Neural cell (in vitro differentiated cells): Measurements from ENCODE around the gene GAB2. TPM values are rescaled to one million over a fixed set of nuclear protein-coding genes. Genes with fewer than 3 reads are reported as not detected.

Experiments
- H2AFZ ChIP-seq: fragments of 200-600, 300-800 bp; sonication (generic), shearing (Covaris generic); 2 replicates; pipeline ENCODE4 v1.6.0; 2014; ENCODE audit warnings: low read depth, mild to moderate bottlenecking, antibody characterized with exemption, low read length, moderate library complexity
- H3F3A ChIP-seq: fragments of 200-600 bp; shearing (Covaris generic); 2 replicates; pipeline ENCODE4 v1.6.1; 2016; ENCODE audit warnings: mild to moderate bottlenecking, moderate library complexity, mixed read lengths, antibody characterized with exemption, low read length; ENCODE audit not compliant: insufficient read depth, poor library complexity, severe bottlenecking
- H3K27ac ChIP-seq: fragments of 200-600, 300-800 bp; sonication (generic), shearing (Covaris generic); 2 replicates; pipeline ENCODE4 v1.5.1; 2014; ENCODE audit warnings: mild to moderate bottlenecking, low read length, moderate library complexity
- H3K27me3 ChIP-seq: fragments of 300-800, 200-600 bp; sonication (generic), shearing (Covaris generic); 2 replicates; pipeline ENCODE4 v1.6.0; 2014; ENCODE audit warnings: mild to moderate bottlenecking, low read depth, low read length, moderate library complexity; ENCODE audit not compliant: insufficient read depth
- H3K36me3 ChIP-seq: fragments of 300-800, 200-600 bp; sonication (generic), shearing (Covaris generic); 2 replicates; pipeline ENCODE4 v1.5.1; 2014; ENCODE audit warnings: mild to moderate bottlenecking, antibody characterized with exemption, low read length, moderate library complexity; ENCODE audit not compliant: insufficient read depth
- H3K4me2 ChIP-seq: fragments of 300-800, 200-600 bp; sonication (generic), shearing (Covaris generic); 2 replicates; pipeline ENCODE4 v1.6.0; 2014; ENCODE audit warnings: mild to moderate bottlenecking, low read length
- H3K4me3 ChIP-seq: fragments of 300-800, 200-600 bp; sonication (generic), shearing (Covaris generic); 2 replicates; pipeline ENCODE4 v1.5.1; 2014; ENCODE audit warnings: mild to moderate bottlenecking, low read length, moderate library complexity
- H3K79me2 ChIP-seq: fragments of 200-600 bp; shearing (Covaris generic); replicated peaks from 2 replicates; pipeline ENCODE4 v1.6.0; 2014; ENCODE audit warnings: mild to moderate bottlenecking, low read length, moderate library complexity; ENCODE audit not compliant: insufficient read depth
- H3K9ac ChIP-seq: fragments of 300-800, 200-600 bp; sonication (generic), shearing (Covaris generic); 2 replicates; pipeline ENCODE4 v1.6.1; 2016; ENCODE audit warnings: mild to moderate bottlenecking, low read length, mixed read lengths
- H3K9me2 ChIP-seq: fragments of 200-600 bp; shearing (Covaris generic); 2 replicates; pipeline ENCODE4 v1.6.1; 2016; ENCODE audit warnings: mild to moderate bottlenecking, low read length, mixed read lengths; ENCODE audit not compliant: insufficient read depth
- H3K9me3 ChIP-seq: fragments of 200-600, 300-800 bp; sonication (generic), shearing (Covaris generic); 2 replicates; pipeline ENCODE4 v1.6.1; 2016; ENCODE audit warnings: mild to moderate bottlenecking, mixed run types, low read length, moderate library complexity, mixed read lengths
- H4K20me1 ChIP-seq: fragments of 200-600 bp; shearing (Covaris generic); 2 replicates; pipeline ENCODE4 v1.6.1; 2016; ENCODE audit warnings: mild to moderate bottlenecking, mixed run types; ENCODE audit not compliant: insufficient read depth
- CTCF ChIP-seq: fragments of 450-650 bp; IDR thresholded peaks from 2 replicates; pipeline ENCODE4 v1.5.1; 2014; ENCODE audit warnings: antibody characterized with exemption, mild to moderate bottlenecking, moderate library complexity; ENCODE audit not compliant: poor library complexity, severe bottlenecking
- EP300 ChIP-seq: fragments of 450-650 bp; conservative IDR thresholded peaks from 2 replicates; pipeline ENCODE4 v1.6.1; 2014; ENCODE audit warnings: antibody characterized with exemption, mild to moderate bottlenecking, moderate library complexity; ENCODE audit not compliant: poor library complexity, severe bottlenecking
- EZH2 ChIP-seq: fragments of 200-600, 300-800 bp; shearing (Covaris generic), sonication (generic); IDR thresholded peaks from 2 replicates; pipeline ENCODE4 v1.6.1; 2014; ENCODE audit warnings: antibody characterized with exemption, low read length, borderline replicate concordance, mild to moderate bottlenecking; ENCODE audit not compliant: insufficient read depth, poor library complexity, severe bottlenecking
- MXI1 ChIP-seq: fragments of 450-650 bp; conservative IDR thresholded peaks from 2 replicates; pipeline ENCODE4 v1.6.1; 2014; ENCODE audit warnings: antibody characterized with exemption, mild to moderate bottlenecking; ENCODE audit not compliant: poor library complexity, severe bottlenecking
- POLR2AphosphoS5 ChIP-seq: IDR thresholded peaks from 2 replicates; pipeline ENCODE4 v1.6.1; 2012
- RAD21 ChIP-seq: fragments of 450-650 bp; conservative IDR thresholded peaks from 2 replicates; pipeline ENCODE4 v1.6.1; 2014; ENCODE audit warnings: antibody characterized with exemption, mild to moderate bottlenecking, moderate library complexity
- REST ChIP-seq: IDR thresholded peaks from 2 replicates; pipeline ENCODE4 v1.6.1; 2012; ENCODE audit warnings: borderline replicate concordance
- SMC3 ChIP-seq: fragments of 450-650 bp; conservative IDR thresholded peaks from 2 replicates; pipeline ENCODE4 v1.6.1; 2014; ENCODE audit warnings: antibody characterized with exemption, mild to moderate bottlenecking, moderate library complexity; ENCODE audit not compliant: poor library complexity
- TAF1 ChIP-seq: IDR thresholded peaks from 2 replicates; pipeline ENCODE4 v1.6.1; 2012; ENCODE audit warnings: low read depth
- polyA plus RNA-seq: library from polyadenylated mRNA; depleted of rRNA; stranded (reverse); fragments of >200 nt; gene quantifications from 2 replicates; pipeline ENCODE4 v1.2.3, GENCODE V29; 2014

The GAB2 gene
- polyA plus RNA-seq, 1 donor from 2014 or later: 21.9 TPM

- H3K27ac ChIP-seq: no peak overlapping the region
- no peaks in the 10 kb centered on the region for H3K9me3 ChIP-seq
- H2AFZ ChIP-seq: no peak overlapping the region
- H3K4me2 ChIP-seq: no peak overlapping the region
- no peaks in the 10 kb centered on the region for H3K9me2 ChIP-seq
- TF ChIP-seq EP300 (no peak), CTCF (no peak), EZH2 (no peak), POLR2AphosphoS5 (no peak), SMC3 (no peak), REST (no peak), MXI1 (no peak), RAD21 (no peak), TAF1 (no peak)
- no peak overlapping the region for H3K9ac ChIP-seq
- no peaks in the 10 kb centered on the region for H3K79me2 ChIP-seq
- no peaks in the 10 kb centered on the region for H3K27me3 ChIP-seq
- H4K20me1 ChIP-seq: no peaks in the 10 kb centered on the region
- H3K36me3 ChIP-seq: no peaks in the 10 kb centered on the region
- H3K4me3 ChIP-seq: no peak overlapping the region
- no peaks in the 10 kb centered on the region for H3F3A ChIP-seq
Measured at GRCh38 chr11:78205691-78206090, 211.9 kb downstream of the GAB2 start.

GRCh38 chr11:78205256-78205655 is 212.4 kb downstream of the GAB2 start:
- no peak overlapping the region for H3K4me3 ChIP-seq
- no peaks in the 10 kb centered on the region for H4K20me1 ChIP-seq
- H3K9ac ChIP-seq: no peak overlapping the region
- no peak overlapping the region for H3K4me2 ChIP-seq
- no peaks in the 10 kb centered on the region for H3K27me3 ChIP-seq
- no peaks in the 10 kb centered on the region for H3K36me3 ChIP-seq
- no peaks in the 10 kb centered on the region for H3K9me2 ChIP-seq
- no peaks in the 10 kb centered on the region for H3F3A ChIP-seq
- no peaks in the 10 kb centered on the region for H3K9me3 ChIP-seq
- H2AFZ ChIP-seq: no peak overlapping the region
- TF ChIP-seq TAF1 (no peak), EP300 (no peak), REST (no peak), RAD21 (no peak), SMC3 (no peak), CTCF (no peak), MXI1 (no peak), POLR2AphosphoS5 (no peak), EZH2 (no peak)
- no peaks in the 10 kb centered on the region for H3K79me2 ChIP-seq
- H3K27ac ChIP-seq: no peak overlapping the region
